Activated CD4-positive, alpha-beta T cell treated with anti-CD3 and anti-CD28 coated beads for 4 hours (primary cell): ENCODE data around the gene NPEPL1.

Experiments used
- DNase-seq, 2 donors: peaks; one replicate each; pipeline ENCODE4 v3.0.0-alpha.2; 2020

NPEPL1 gene

GRCh38 chr20:58657986-58658385 is 34.6 kb upstream of the NPEPL1 start:
- DNase-seq, result no peak

- no peak for DNase-seq
These were observed 33.8 kb upstream of the NPEPL1 start for GRCh38 chr20:58658760-58659159.

GRCh38 chr20:58659841-58660240 is 32.8 kb upstream of the NPEPL1 start:
- DNase-seq, result peak in 1 of 2 donors; percentile 20

- peak; percentile 56 to 59 for DNase-seq
These were observed 31.6 kb upstream of the NPEPL1 start for GRCh38 chr20:58660855-58661597.

- peak in 1 of 2 donors; percentile 2 for DNase-seq
These were observed 30.8 kb upstream of the NPEPL1 start for GRCh38 chr20:58661598-58662473.

DNA sequence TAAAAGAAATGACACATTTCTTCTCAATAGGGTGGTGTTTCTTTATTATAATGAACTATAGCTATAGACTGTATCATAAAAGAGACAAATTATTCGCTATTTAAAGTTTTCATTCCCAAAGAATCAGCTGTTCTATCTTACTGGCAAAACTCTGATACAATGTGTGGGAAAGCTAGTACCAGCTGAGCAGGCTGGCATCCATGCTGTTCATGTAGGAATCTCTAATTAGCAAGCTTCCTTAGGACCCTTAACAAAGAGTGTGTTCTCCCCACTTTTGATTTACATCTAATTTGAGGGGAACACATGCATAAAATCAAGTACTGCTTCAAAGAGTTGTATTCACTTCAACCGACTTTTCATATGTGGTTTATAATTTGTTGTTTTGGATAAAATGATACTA is 28.3 kb upstream of the NPEPL1 start:
- DNase-seq, result no peak

- no peak for DNase-seq
These were observed 27.7 kb upstream of the NPEPL1 start for GRCh38 chr20:58664883-58665282.

DNA sequence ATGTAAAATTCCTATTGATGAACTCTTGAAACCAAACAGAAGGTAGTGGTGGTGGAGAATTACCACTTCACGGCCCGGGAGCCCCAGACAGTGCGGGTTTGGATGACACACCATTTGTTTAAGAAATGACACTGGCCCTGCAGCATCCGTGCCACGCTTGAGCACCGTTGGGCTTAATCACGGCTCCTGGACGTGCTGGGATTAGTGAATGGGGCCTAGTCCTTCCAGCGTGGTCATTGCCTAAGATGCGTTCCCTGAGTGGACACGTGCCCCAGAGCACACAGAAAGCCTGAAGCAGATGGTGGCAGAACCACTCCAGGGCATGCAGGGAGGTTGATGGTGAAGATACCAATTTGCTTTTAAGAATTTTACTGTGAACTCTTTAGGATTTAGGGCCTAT is 27.0 kb upstream of the NPEPL1 start:
- no peak for DNase-seq

- DNase-seq, result no peak
These were observed 25.9 kb upstream of the NPEPL1 start for GRCh38 chr20:58666702-58667101.

DNA sequence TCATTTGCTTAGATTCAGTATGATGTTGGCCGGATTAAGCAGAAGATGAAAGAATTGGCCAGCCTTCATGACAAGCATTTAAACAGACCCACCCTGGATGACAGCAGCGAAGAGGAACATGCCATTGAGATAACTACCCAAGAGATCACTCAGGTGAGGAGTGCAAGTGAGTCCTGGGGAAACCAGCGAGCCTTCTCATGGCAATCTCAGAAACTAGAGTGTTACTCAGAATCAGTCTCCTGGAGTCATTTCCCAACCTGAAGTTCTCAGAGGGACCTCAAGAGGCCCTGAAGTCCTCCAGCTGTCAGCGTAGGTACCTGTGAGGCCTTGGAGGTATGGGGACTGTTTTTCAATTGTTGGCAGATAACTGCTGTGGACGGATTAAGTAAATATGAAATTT is 24.6 kb upstream of the NPEPL1 start:
- DNase-seq, result no peak

GRCh38 chr20:58668901-58669286 is 23.7 kb upstream of the NPEPL1 start:
- no peak for DNase-seq

DNA sequence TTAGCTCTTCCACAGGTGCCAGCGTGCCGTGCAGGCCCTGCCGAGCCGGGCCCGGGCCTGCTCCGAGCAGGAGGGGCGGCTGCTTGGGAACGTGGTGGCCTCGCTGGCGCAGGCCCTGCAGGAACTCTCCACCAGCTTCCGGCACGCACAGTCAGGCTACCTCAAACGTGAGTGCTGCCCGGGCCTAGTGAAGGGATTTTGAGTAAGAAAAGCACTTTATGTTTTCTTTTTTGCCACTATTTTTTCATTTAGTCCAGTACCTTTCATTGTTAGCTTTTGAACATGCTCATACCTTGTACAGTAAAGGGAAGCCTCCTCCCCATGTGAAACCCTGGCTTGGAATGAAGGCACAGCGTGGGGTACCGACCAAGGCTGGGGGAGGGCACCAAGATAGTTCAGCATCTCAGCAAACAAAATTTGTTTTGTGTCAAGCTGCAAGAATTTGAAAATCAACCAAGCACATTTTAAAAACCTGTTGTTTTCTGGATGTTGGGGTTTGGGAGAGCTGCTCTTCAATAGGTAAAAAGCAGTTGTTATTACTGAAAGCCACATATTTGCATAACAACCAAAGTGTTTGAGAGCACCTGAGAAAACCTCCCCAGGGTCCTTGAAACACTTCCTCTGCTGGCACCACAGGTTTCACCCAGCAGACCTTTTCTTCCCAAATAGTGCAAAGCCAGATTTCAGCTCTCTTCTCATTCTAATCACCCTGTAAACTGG is 23.2 kb upstream of the NPEPL1 start:
- DNase-seq, result no peak

GRCh38 chr20:58670102-58670501 is 22.5 kb upstream of the NPEPL1 start:
- no peak for DNase-seq

GRCh38 chr20:58670659-58671058 is 21.9 kb upstream of the NPEPL1 start:
- no peak for DNase-seq

GRCh38 chr20:58673119-58673518 is 19.5 kb upstream of the NPEPL1 start:
- DNase-seq, result no peak

DNA sequence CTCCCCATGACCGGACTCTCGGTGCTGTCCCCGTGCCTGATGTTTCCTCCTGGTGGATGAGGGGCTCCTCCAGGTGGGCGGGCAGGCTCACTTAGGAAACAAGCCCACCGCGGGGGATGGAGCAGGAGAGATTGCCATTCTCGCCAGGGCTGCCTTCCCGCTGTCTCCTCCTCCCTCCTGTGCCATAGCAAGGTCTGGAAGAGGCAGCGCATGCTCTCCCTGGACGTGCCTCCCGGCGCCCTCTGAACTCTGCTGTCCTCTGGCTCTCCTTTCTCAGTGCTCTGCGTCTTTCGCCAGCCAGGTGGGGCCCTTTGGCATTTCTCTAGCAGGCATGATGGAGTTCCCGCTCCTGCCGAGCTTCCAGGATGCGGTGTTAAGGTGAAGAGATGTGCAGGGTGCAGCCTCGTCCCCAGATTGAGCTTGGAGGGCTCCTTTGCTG is 17.4 kb upstream of the NPEPL1 start:
- DNase-seq, result no peak

- no peak for DNase-seq
These were observed 17.0 kb upstream of the NPEPL1 start for GRCh38 chr20:58675641-58676040.

DNA sequence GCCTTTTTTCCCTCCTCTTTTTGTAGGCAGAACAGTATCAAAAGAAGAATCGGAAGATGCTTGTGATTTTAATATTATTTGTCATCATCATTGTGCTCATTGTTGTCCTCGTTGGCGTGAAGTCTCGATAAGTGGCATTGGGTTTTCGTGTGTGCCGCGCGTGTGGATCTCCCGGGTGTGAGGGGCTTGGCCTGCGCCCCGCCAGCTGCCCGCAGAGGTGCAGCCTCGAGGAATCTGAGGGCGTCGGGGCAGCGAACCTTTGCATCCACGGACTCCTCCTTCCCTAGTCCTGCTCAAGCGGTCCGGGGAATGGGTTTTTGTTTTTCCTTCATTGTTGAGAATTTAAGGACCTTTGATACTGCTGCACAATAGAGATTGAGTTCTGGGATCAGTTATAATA is 16.4 kb upstream of the NPEPL1 start:
- no peak for DNase-seq

DNA sequence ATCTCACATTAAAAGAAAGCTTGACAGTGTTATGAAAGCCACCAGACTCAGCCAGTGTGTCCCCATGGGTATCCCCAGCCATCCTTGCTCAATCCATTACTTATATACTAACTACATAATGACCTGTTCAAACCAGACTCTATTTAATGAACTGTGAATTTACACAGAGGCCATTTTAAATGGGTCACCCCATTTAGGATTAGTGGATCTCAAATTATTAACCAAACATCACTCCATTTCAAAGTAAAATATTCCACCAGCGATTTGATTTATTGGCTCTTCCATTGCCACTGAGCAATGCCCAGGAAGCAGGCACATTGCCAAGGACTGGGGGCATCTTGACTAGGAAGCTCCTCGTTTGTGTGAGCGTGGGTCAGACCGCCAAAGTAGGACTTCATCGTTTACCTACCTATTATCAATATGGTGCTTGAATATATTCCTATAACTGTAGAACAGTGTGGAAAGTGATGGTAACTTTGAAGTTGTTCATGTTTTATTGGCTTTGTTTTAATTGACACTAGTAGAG is 15.5 kb upstream of the NPEPL1 start:
- DNase-seq, result no peak

- DNase-seq, result no peak
These were observed 14.8 kb upstream of the NPEPL1 start for GRCh38 chr20:58677808-58678207.

DNA sequence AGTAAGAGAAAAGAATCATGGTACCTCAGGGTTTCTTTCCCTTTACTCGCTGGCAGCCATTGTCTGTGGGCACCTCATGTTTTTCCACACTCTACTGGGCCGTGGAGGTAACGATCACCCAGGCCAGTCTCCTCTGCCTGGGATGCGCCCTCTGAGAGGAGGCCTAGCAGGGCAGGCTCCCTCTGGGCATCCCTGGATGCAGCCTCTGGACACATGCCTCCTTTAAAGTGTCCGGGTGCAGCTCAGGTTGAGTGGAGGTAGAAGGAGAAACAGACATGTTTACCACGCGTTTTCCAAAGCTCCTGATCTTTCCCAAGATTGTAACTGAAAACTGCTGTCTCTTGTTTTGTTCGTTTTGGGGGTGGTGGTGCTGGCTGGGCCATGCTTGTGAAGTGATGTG is 13.8 kb upstream of the NPEPL1 start:
- no peak for DNase-seq

DNA sequence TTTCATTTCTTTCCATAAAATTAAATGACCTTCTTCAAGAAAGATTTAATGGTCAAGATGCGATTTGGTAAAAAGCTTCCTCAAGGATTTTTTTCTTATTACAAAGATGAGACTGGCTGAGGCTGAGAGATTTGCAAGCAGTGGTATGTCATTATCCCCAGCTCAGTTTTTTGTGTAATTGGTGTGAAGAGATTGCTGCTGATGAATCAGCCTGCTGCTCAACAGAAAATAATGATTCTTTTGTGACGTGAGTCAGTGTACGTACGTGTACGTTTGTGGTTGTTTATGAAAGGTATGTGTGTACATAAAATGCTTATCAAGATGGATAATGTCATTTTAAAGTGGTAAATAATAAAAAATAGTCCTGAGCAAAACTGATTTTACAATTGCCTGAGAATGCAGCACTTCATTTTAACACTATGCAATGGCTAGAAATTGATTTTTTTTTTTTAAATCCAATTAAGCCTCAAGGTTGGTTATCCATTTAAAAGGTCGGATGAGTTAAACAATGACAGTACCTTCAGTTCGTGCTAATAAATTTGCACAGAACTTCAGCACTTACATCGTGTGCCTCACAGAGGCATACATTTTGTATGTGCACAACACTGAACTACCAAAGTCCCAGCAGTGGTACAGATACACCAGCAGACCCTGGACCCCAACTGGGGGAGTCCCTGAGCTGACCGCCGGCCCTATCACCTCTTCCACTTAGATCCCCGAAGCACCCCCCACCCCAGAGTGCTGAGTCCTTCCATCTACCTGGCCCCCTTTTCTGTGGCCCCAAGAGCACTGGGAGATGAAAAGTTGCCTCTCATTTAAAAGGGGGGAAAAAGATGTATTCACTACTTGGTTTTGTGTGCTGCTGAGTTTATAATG is 9.7 kb upstream of the NPEPL1 start:
- DNase-seq, result no peak
